ENCODE results near the gene PACRG. TPM values are rescaled to one million over a fixed set of nuclear protein-coding genes. Genes with fewer than 3 reads are reported as not detected.

The PACRG gene
- total RNA-seq, 1 donor from 2014 or later, result 10.5 TPM

GRCh38 chr6:163332575-163332974 lies 604.8 kb downstream of the PACRG start:
- no peak for TF ChIP-seq CTCF (IDR thresholded peaks at IDR 0.05; ENCODE audit: borderline replicate concordance)
- intact Hi-C loops (cut with micrococcal nuclease), result no loop called here
- Histone ChIP-seq H3K27me3 (ENCODE audit: low read depth) (no peaks in the 10 kb centered on the region), H3K9me3 (replicated peaks) (no peaks in the 10 kb centered on the region), H3K4me1 (peaks cover 59% of the 10 kb centered on the region), H3K4me3 (no peak overlapping the region), H3K36me3 (no peaks in the 10 kb centered on the region), H3K27ac (replicated peaks) (no peak overlapping the region)
- DNase-seq, result no peak

DNA sequence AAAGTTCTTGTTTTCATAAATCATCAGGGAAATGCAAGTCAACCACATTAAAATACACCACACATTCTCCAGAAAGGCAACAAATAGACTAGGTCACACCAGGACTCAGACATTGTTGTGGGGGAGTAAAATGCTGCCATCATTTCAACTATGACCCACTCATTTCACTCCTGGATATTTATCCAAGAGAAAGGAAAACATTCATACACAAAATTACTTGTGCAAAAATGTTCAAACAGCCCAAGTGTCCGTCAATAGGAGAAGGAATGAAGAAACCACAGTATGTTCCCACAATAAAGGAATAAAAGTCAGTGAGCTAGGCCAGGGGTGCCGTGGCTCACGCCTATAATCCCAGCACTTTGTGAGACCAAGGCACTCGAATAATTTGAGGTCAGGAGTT lies 605.3 kb downstream of the PACRG start:
- intact Hi-C loops (cut with micrococcal nuclease), result no loop called here
- Histone ChIP-seq H3K9me3 (replicated peaks) (no peaks in the 10 kb centered on the region), H3K4me3 (no peak overlapping the region), H3K36me3 (no peaks in the 10 kb centered on the region), H3K4me1 (peaks cover 59% of the 10 kb centered on the region), H3K27me3 (ENCODE audit: low read depth) (no peaks in the 10 kb centered on the region), H3K27ac (replicated peaks) (peak overlapping the region; percentile 94)
- no peak for DNase-seq
- TF ChIP-seq CTCF (IDR thresholded peaks at IDR 0.05; ENCODE audit: borderline replicate concordance), result no peak

GRCh38 chr6:163333701-163334663 lies 606.2 kb downstream of the PACRG start:
- Histone ChIP-seq H3K27ac (replicated peaks) (peak overlapping the region; percentile 94), H3K9me3 (replicated peaks) (no peaks in the 10 kb centered on the region), H3K27me3 (ENCODE audit: low read depth) (no peaks in the 10 kb centered on the region), H3K36me3 (no peaks in the 10 kb centered on the region), H3K4me1 (peaks cover 64% of the 10 kb centered on the region), H3K4me3 (no peak overlapping the region)
- intact Hi-C loops (cut with micrococcal nuclease), result no loop called here
- no peak for TF ChIP-seq CTCF (IDR thresholded peaks at IDR 0.05; ENCODE audit: borderline replicate concordance)
- DNase-seq, result no peak

DNA sequence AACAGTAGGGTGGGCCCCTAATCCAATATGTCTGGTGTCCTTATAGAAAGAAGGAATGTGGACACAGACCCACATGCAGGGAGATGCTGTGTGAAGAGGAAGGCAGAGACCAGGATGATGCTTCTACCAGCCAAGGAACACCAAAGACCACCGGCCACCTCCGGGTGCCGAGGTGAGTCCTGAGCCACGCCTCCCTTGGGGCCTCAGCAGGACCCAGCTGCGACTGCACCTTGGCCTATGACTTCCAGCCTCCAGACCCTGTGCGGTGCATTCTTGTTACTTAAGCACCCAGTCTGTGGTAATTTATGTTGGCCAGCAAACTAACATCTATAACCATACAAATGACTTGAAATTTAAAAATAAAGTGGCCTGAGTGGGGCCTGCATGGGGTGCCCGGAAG lies 607.3 kb downstream of the PACRG start:
- no peak for DNase-seq
- no peak for TF ChIP-seq CTCF (IDR thresholded peaks at IDR 0.05; ENCODE audit: borderline replicate concordance)
- no peaks in the 10 kb centered on the region for H3K9me3 ChIP-seq (replicated peaks)
- H3K27me3 ChIP-seq (ENCODE audit: low read depth), result no peaks in the 10 kb centered on the region
- intact Hi-C loops (cut with micrococcal nuclease), result no loop called here
- no peaks in the 10 kb centered on the region for H3K36me3 ChIP-seq
- peaks cover 75% of the 10 kb centered on the region for H3K4me1 ChIP-seq
- peak overlapping the region; percentile 94 for H3K27ac ChIP-seq (replicated peaks)
- peak overlapping the region; percentile 26 for H3K4me3 ChIP-seq

DNA sequence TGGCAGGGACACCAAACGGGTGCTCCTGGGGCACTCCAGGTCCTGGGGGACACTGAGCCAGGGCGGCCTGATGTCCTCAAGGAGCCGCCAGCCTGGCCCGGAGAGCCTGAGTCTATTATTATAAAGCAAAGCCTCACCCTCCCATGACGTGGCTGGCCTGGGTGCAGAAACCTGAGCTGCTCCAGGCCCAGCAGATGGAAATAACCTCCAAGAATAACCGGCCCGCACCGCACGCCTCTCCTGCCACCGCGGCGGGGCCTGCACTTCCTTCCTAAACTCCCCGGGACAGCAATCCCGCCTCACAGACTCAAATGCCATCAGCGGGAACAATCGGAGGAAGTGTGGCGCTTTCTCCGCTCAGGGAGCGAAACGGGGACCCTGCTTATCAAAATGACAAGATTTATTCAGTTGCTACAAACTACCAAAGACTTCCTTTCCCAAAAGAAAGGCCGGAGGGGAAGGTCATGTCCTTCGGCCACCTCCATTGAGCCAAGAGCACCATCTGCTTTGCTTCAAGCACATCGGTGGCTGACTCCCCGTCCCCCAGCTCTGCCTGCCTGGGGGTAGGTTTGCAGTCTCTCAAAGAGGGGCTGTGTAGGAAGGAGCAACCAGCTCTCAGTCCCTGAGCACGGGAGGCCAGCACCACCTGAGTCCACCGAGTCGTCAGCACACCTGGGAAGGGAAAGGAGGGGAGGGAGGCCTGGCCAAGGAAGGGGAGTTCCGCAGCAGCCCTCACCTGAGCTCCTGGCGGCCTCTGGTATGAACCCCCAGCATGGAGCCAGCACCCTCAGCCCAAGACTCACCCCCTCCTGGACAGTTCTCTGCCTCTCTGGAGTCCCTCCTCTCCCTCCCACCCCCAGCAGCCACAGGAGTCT lies 608.1 kb downstream of the PACRG start:
- H3K4me3 ChIP-seq, result peak overlapping the region; percentile 26
- no peaks in the 10 kb centered on the region for H3K9me3 ChIP-seq (replicated peaks)
- TF ChIP-seq CTCF (IDR thresholded peaks at IDR 0.05; ENCODE audit: borderline replicate concordance), result no peak
- H3K27ac ChIP-seq (replicated peaks), result peak overlapping the region; percentile 94
- no peaks in the 10 kb centered on the region for H3K36me3 ChIP-seq
- no peaks in the 10 kb centered on the region for H3K27me3 ChIP-seq (ENCODE audit: low read depth)
- peak; percentile 88 for DNase-seq
- intact Hi-C loops (cut with micrococcal nuclease), result no loop called here
- H3K4me1 ChIP-seq, result peaks cover 76% of the 10 kb centered on the region
